ENCODE data around the gene WDR37.
"Not testable (repeated sequence)": the region's sequence is repeated elsewhere in the genome, so short reads cannot be mapped to it uniquely, and the experiment has no call there.

WDR37 gene

GRCh38 chr10:1056326-1057105 lies at the start of gene WDR37:
Gene WDR37, plus strand, starts transcription at chr10:1056385. Its CDS starts 15,771 bp downstream, at chr10:1072156.
- DNase-seq: peak; percentile 42 to 80

- no peak for DNase-seq
These were observed 49.6 kb upstream of the WDR37 start for GRCh38 chr10:1006573-1006972.

GRCh38 chr10:1007583-1007982 lies 48.6 kb upstream of the WDR37 start:
- DNase-seq: no peak

GRCh38 chr10:1009071-1009494 lies 47.1 kb upstream of the WDR37 start:
- no peak for DNase-seq

- DNase-seq: not testable (repeated sequence)
These were observed 46.2 kb upstream of the WDR37 start for GRCh38 chr10:1009947-1010346.

- DNase-seq: no peak
These were observed 45.5 kb upstream of the WDR37 start for GRCh38 chr10:1010703-1011102.

- DNase-seq: no peak
These were observed 44.5 kb upstream of the WDR37 start for GRCh38 chr10:1011696-1012095.

GRCh38 chr10:1015688-1016087 lies 40.5 kb upstream of the WDR37 start:
- no peak for DNase-seq

GRCh38 chr10:1019362-1019761 lies 36.8 kb upstream of the WDR37 start:
- DNase-seq: no peak

GRCh38 chr10:1020460-1020859 lies 35.7 kb upstream of the WDR37 start:
- DNase-seq: no peak

GRCh38 chr10:1020958-1021357 lies 35.2 kb upstream of the WDR37 start:
- DNase-seq: no peak

GRCh38 chr10:1022413-1022812 lies 33.8 kb upstream of the WDR37 start:
- peak; percentile 31 to 45 for DNase-seq

- no peak for DNase-seq
These were observed 32.1 kb upstream of the WDR37 start for GRCh38 chr10:1024103-1024502.

- DNase-seq: no peak
These were observed 30.5 kb upstream of the WDR37 start, which contains the start of gene IDI2 for GRCh38 chr10:1025683-1026082. Gene IDI2, minus strand, starts transcription at chr10:1025859. Its CDS starts 1,136 bp downstream, at chr10:1024723.

GRCh38 chr10:1026578-1026977 lies 29.6 kb upstream of the WDR37 start:
- DNase-seq: no peak

GRCh38 chr10:1029838-1030237 lies 26.3 kb upstream of the WDR37 start:
- DNase-seq: no peak

GRCh38 chr10:1033601-1034000 lies 22.6 kb upstream of the WDR37 start:
- DNase-seq: no peak

GRCh38 chr10:1034758-1035157 lies 21.4 kb upstream of the WDR37 start:
- DNase-seq: peak; percentile 43 to 75

GRCh38 chr10:1035201-1035600 lies 21.0 kb upstream of the WDR37 start:
- peak; percentile 52 to 55 for DNase-seq

GRCh38 chr10:1036341-1036791 lies 19.8 kb upstream of the WDR37 start:
- DNase-seq: no peak

- peak in 1 of 2 donors; percentile 31 for DNase-seq
These were observed 19.1 kb upstream of the WDR37 start for GRCh38 chr10:1037098-1037497.

- not testable (repeated sequence) for DNase-seq
These were observed 17.4 kb upstream of the WDR37 start for GRCh38 chr10:1038769-1039168.

- no peak for DNase-seq
These were observed 16.1 kb upstream of the WDR37 start for GRCh38 chr10:1040133-1040532.

GRCh38 chr10:1041514-1041913 lies 14.7 kb upstream of the WDR37 start:
- no peak for DNase-seq

GRCh38 chr10:1043532-1043995 lies 12.6 kb upstream of the WDR37 start:
- peak in 1 of 2 donors; percentile 17 for DNase-seq
